ENCODE measurements around the gene PSMF1. TPM values are rescaled to one million over a fixed set of nuclear protein-coding genes. Genes with fewer than 3 reads are reported as not detected.

Gene PSMF1
- total and polyA plus RNA-seq, 9 of the 15 experiments (the other 6 are each of a cell fraction or from before 2014, with no cell fraction given), result 8.5 to 192 (median 33.2) TPM

DNA sequence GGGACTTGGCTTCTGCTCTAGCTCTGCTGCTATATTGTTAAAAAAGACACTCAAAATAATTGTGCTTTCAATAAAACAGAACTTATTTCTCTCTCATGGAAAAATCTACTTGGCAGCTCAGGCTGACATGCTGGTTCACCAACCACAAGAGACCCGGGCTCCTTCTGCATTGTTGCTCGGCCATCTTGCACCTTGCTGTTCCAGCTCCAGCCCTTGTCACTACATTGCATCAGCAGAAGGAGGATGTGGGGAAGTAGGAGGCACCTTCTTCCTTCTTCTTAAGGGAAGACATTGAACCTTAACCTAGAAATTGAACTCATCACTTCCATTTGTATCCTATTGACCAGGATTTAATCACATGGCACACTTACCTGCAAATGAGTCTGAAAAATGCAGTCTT, 78.2 kb downstream of the PSMF1 start:
- no peak overlapping the region for H3K4me3 ChIP-seq
- no peak overlapping the region for H3K4me2 ChIP-seq (ENCODE audit: insufficient read depth, low read length)
- H3K27me3 ChIP-seq (ENCODE audit: control insufficient read depth in 2 of 2, insufficient read depth in 2 of 2, low read length in 2 of 2), result no peaks in the 10 kb centered on the region
- no peak for FAIRE-seq
- ChIA-PET POLR2A (interaction anchor here (1.1 to 1.7 kb wide), 2 partner anchors 9 to 15 kb away, joined by 3 to 5 read pairs; no protein-coding TSS in a partner anchor), CTCF (ENCODE audit: low intra/inter-chr PET ratio) (no interaction called here)
- no peaks in the 10 kb centered on the region for H3K9me3 ChIP-seq (replicated peaks; ENCODE audit: control insufficient read depth, insufficient read depth, low read depth, low read length)
- H3K27ac ChIP-seq (ENCODE audit: extremely low read depth, low read depth, low read length), result no peak overlapping the region
- intact Hi-C loops (cut with micrococcal nuclease), result no loop called here
- H3K4me1 ChIP-seq (replicated peaks in 1 of 2; ENCODE audit: control insufficient read depth in 2 of 2, insufficient read depth in 2 of 2, low read length in 2 of 2), result peaks cover 0 to 4% of the 10 kb centered on the region in 2 experiments; a peak in 3 of 5 replicates
- no peaks in the 10 kb centered on the region for H3K79me2 ChIP-seq (ENCODE audit: control insufficient read depth, insufficient read depth, low read length)
- no peaks in the 10 kb centered on the region for H3K36me3 ChIP-seq (ENCODE audit: control insufficient read depth, insufficient read depth, low read length)
- TF ChIP-seq NFATC3 (IDR thresholded peaks at IDR 0.05) (no peak), ATF3 (IDR thresholded peaks at IDR 0.05) (peak; percentile 54; the same call in 1 of the 2 replicates), ATF3 (CRISPR knock-in tag; conservative IDR thresholded peaks at IDR 0.05) (no peak), CBX3 (IDR thresholded peaks at IDR 0.05; ENCODE audit: borderline replicate concordance in 1 of 2, low read length in 2 of 2) (peak in 1 of 2 experiments; percentile 32; a peak in 1 of 3 replicates), IFI16 (CRISPR knock-in tag; IDR thresholded peaks at IDR 0.05) (no peak), CEBPG (CRISPR knock-in tag; IDR thresholded peaks at IDR 0.05) (peak; percentile 91), CEBPG (tag; conservative IDR thresholded peaks at IDR 0.05 in 1 of 2, IDR thresholded peaks at IDR 0.05 in 1 of 2) (peak in 1 of 2 experiments; percentile 78; a peak in 2 of 4 replicates), CBX1 (IDR thresholded peaks at IDR 0.05; ENCODE audit: low read depth) (peak; percentile 40; the same call in 1 of the 2 replicates), POLR2AphosphoS5 (IDR thresholded peaks at IDR 0.05; ENCODE audit: control insufficient read depth, insufficient read depth, low read depth, low read length) (no peak), TRIM24 (IDR thresholded peaks at IDR 0.05) (peak; percentile 87 to 93), FOXA1 (IDR thresholded peaks at IDR 0.05; ENCODE audit: borderline replicate concordance) (no peak), ZBTB7A (IDR thresholded peaks at IDR 0.05; ENCODE audit: borderline replicate concordance, control insufficient read depth, low read depth, low read length) (no peak), PBX2 (CRISPR knock-in tag; IDR thresholded peaks at IDR 0.05; ENCODE audit: low read depth) (no peak), PBX2 (tag; conservative IDR thresholded peaks at IDR 0.05; ENCODE audit: low read depth) (no peak)
- H2AFZ ChIP-seq (ENCODE audit: low read depth, low read length), result no peak overlapping the region
- DNase-seq (ENCODE audit: extremely low read depth in 1 of 4, low spot score in 3 of 4), result no peak
- BruUV-seq (replicated peaks), result no TSS peak
- no peak overlapping the region for H3K9ac ChIP-seq (ENCODE audit: insufficient read depth in 1 of 2, low read depth in 2 of 2, low read length in 2 of 2)
- in situ Hi-C loops (cut with MboI), result loop anchor here (10.0 kb wide), 1 partner anchor 382 kb away; no protein-coding TSS in a partner anchor
- H3K9me1 ChIP-seq (ENCODE audit: control insufficient read depth, insufficient read depth, low read length), result no peaks in the 10 kb centered on the region
- H4K20me1 ChIP-seq (replicated peaks; ENCODE audit: control insufficient read depth, insufficient read depth, low read length), result no peaks in the 10 kb centered on the region
- WGBS (ENCODE audit: insufficient coverage, low coverage, missing lambda C conversion rate), result 0% methylated on average over 1 of the region's 2 CpGs
- ATAC-seq, result 0 out of 3 replicates have a peak, but pooled peaks have one; percentile 42
